K562 (cell line): Measurements from ENCODE around the gene WDCP. TPM values are rescaled to one million over a fixed set of nuclear protein-coding genes. Genes with fewer than 3 reads are reported as not detected.
"Not testable (repeated sequence)": the region's sequence is repeated elsewhere in the genome, so short reads cannot be mapped to it uniquely, and the experiment has no call there.

Source experiments
- ATAC-seq: fragments of 200-7000 bp; cut with Tn5 transposase; 3 replicates; pipeline ENCODE4 v1.9.1; 2020; ENCODE audit warnings: moderate library complexity
- BruUV-seq: library from RNA; stranded (reverse); fragments of 400-500 nt; replicated peaks from 2 replicates; lab custom pipeline; 2021; lab: Mats Ljungman, UMichigan
- CTCF ChIA-PET: fragments of 300-600 bp; formaldehyde crosslinking; extraction: SDS; loops from one replicate; lab custom pipeline; 2021; ENCODE audit warnings: low intra/inter-chr PET ratio; lab: Yijun Ruan, JAX
- POLR2A ChIA-PET: fragments of 300-600, 350-650 bp; sonication (Branson Sonifier 250); formaldehyde crosslinking; extraction: SDS; loops from one replicate; lab custom pipeline; 2021; ENCODE audit warnings: antibody characterized with exemption, inconsistent platforms; lab: Yijun Ruan, JAX
- DNase-seq, 4 experiments: peaks; one replicate each; pipeline versions ENCODE4 v3.0.0 to v3.0.0-alpha.2; 2011 to 2018; ENCODE audit warnings: low spot score in 3 of 4, mixed read lengths in 3 of 4; ENCODE audit errors: extremely low read depth in 1 of 4
- FAIRE-seq: peaks from 2 replicates; lab custom pipeline; 2011; peaks lifted over from hg19 to GRCh38; lab: Jason Lieb, UNC
- H2AFZ ChIP-seq: 2 replicates; pipeline ENCODE4 v1.6.0; 2011; ENCODE audit warnings: low read depth, low read length, control low read depth, inconsistent platforms
- H3K27ac ChIP-seq: fragments of 200-600 bp; 3 replicates; pipeline ENCODE4 v1.8.0; 2011; ENCODE audit warnings: low read depth, mild to moderate bottlenecking, control low read depth, inconsistent platforms, low read length, moderate library complexity, mixed read lengths; ENCODE audit errors: extremely low read depth
- H3K27me3 ChIP-seq, 2 experiments: fragments of 300-600 bp in 1 of 2; 2 replicates in 1 of 2; 3 replicates in 1 of 2; pipeline versions ENCODE4 v1.6.0 to v1.8.0; 2011; ENCODE audit warnings: inconsistent platforms in 2 of 2, low read length in 2 of 2, mild to moderate bottlenecking in 1 of 2, mixed read lengths in 1 of 2, moderate library complexity in 1 of 2; ENCODE audit not compliant: control insufficient read depth in 2 of 2, insufficient read depth in 2 of 2
- H3K36me3 ChIP-seq: fragments of 300-600 bp; 3 replicates; pipeline ENCODE4 v1.8.0; 2011; ENCODE audit warnings: mild to moderate bottlenecking, low read length, inconsistent platforms; ENCODE audit not compliant: control insufficient read depth, insufficient read depth
- H3K4me1 ChIP-seq, 2 experiments: fragments of 200-600 bp in 1 of 2; replicated peaks in 1 of 2; 2 replicates in 1 of 2; 3 replicates in 1 of 2; pipeline versions ENCODE4 v1.5.1 to v1.8.0; 2011; ENCODE audit warnings: inconsistent platforms in 2 of 2, low read length in 2 of 2, mild to moderate bottlenecking in 1 of 2, mixed read lengths in 1 of 2, moderate library complexity in 1 of 2; ENCODE audit not compliant: control insufficient read depth in 2 of 2, insufficient read depth in 2 of 2
- H3K4me2 ChIP-seq: 2 replicates; pipeline ENCODE4 v1.6.1; 2011; ENCODE audit warnings: low read length, control low read depth, inconsistent platforms, mixed read lengths; ENCODE audit not compliant: insufficient read depth
- H3K4me3 ChIP-seq: fragments of 200-600 bp; sonication (generic), shearing (Covaris generic); 2 replicates; pipeline ENCODE4 v1.5.1; 2016; ENCODE audit warnings: control low read depth, inconsistent platforms
- H3K79me2 ChIP-seq: fragments of 200-600 bp; 3 replicates; pipeline ENCODE4 v1.8.0; 2011; ENCODE audit warnings: low read length, inconsistent platforms; ENCODE audit not compliant: control insufficient read depth, insufficient read depth
- H3K9ac ChIP-seq, 2 experiments: 2 replicates each; pipeline versions ENCODE4 v1.6.0 to v1.6.1; 2011; ENCODE audit warnings: low read depth in 2 of 2, low read length in 2 of 2, control low read depth in 1 of 2, inconsistent platforms in 1 of 2, mild to moderate bottlenecking in 1 of 2, mixed read lengths in 1 of 2; ENCODE audit not compliant: insufficient read depth in 1 of 2
- H3K9me1 ChIP-seq: one replicate; pipeline ENCODE4 v1.6.0; 2011; ENCODE audit warnings: inconsistent platforms, mild to moderate bottlenecking, low read length, moderate library complexity; ENCODE audit not compliant: control insufficient read depth, insufficient read depth
- H3K9me3 ChIP-seq: replicated peaks from 2 replicates; pipeline ENCODE4 v1.5.1; 2011; ENCODE audit warnings: low read depth, low read length, inconsistent platforms; ENCODE audit not compliant: control insufficient read depth, insufficient read depth
- H4K20me1 ChIP-seq: replicated peaks from 2 replicates; pipeline ENCODE4 v1.6.1; 2011; ENCODE audit warnings: low read length, inconsistent platforms, mixed read lengths; ENCODE audit not compliant: control insufficient read depth, insufficient read depth
- BCOR ChIP-seq: fragments of 450-650 bp; IDR thresholded peaks from 2 replicates; pipeline ENCODE4 v1.6.1; 2016
- ZNF146 ChIP-seq: IDR thresholded peaks from one replicate; pipeline ENCODE4 v1.6.1; 2018; ENCODE audit warnings: missing compliant biosample characterization; ENCODE audit not compliant: unreplicated experiment
- WGBS: fragments of 100-300 bp; shearing (Covaris generic); methylation state at CpG from one replicate; pipeline ENCODE4 v1.1.6; 2016; ENCODE audit warnings: low coverage, mixed read lengths; ENCODE audit not compliant: insufficient coverage; ENCODE audit errors: missing lambda C conversion rate; 5-methylcytosine and 5-hydroxymethylcytosine counted together
- in situ Hi-C: fragments of 300-500 bp; cut with MboI; formaldehyde crosslinking; loops from 4 replicates; pipeline ENCODE4 v1.15.0; 2018; ENCODE audit warnings: inconsistent platforms, mixed read lengths
- intact Hi-C: fragments of 100-400 bp; cut with micrococcal nuclease; formaldehyde crosslinking; loops from 2 replicates; pipeline ENCODE4 v1.14.2; 2022
- polyA plus RNA-seq, 8 experiments: library from polyadenylated mRNA; depleted of rRNA in 4 of 8; stranded (reverse) in 5 of 8; unstranded in 3 of 8; fragments of >200 nt; fragmentation: Nextera tagmentation in 2 of 8; fragmentation: Illumina TruSeq in 1 of 8; extraction: Ambion mirVana in 2 of 8; extraction: Trizol in 1 of 8; gene quantifications; 2 replicates each; pipeline versions ENCODE4 v1.2.1 to v1.2.3, GENCODE V29; 2011 to 2014; ENCODE audit warnings: inconsistent platforms in 1 of 8, missing spikeins in 1 of 8
- total RNA-seq, 7 experiments: library from RNA; depleted of rRNA in 6 of 7; stranded (reverse); fragments of >200 nt in 6 of 7; fragmentation: Illumina TruSeq in 2 of 7; extraction: Trizol in 2 of 7; gene quantifications; 2 replicates each; pipeline versions ENCODE4 v1.2.1 to v1.2.3, GENCODE V29; 2011 to 2021; ENCODE audit warnings: low replicate concordance in 1 of 7

Gene WDCP
- total and polyA plus RNA-seq, 9 of the 15 experiments (the other 6 are each of a cell fraction or from before 2014, with no cell fraction given), result 10.1 to 41.4 (median 21.8) TPM

GRCh38 chr2:24095171-24095677, 48.0 kb upstream of the WDCP start:
- H3K4me1 ChIP-seq, FAIRE-seq, ATAC-seq, H3K4me2 ChIP-seq, H3K9me1 ChIP-seq, POLR2A ChIA-PET, H3K79me2 ChIP-seq, H3K4me3 ChIP-seq, intact Hi-C loops, H3K9me3 ChIP-seq, H2AFZ ChIP-seq, in situ Hi-C loops, BruUV-seq, H3K27me3 ChIP-seq, DNase-seq, H3K9ac ChIP-seq, H3K36me3 ChIP-seq, H3K27ac ChIP-seq, H4K20me1 ChIP-seq: not testable (repeated sequence)
- WGBS, result 42% methylated on average over 17 of the region's 17 CpGs
- CTCF ChIA-PET, result interaction anchor here (0.7 kb wide), 1 partner anchor 12 kb away, joined by 3 read pairs; no protein-coding TSS in a partner anchor

GRCh38 chr2:24093270-24093669, 46.1 kb upstream of the WDCP start:
- CTCF ChIA-PET, H3K27ac ChIP-seq, H4K20me1 ChIP-seq, in situ Hi-C loops, intact Hi-C loops, H2AFZ ChIP-seq, H3K4me3 ChIP-seq, H3K79me2 ChIP-seq, BruUV-seq, H3K27me3 ChIP-seq, H3K9ac ChIP-seq, DNase-seq, H3K9me1 ChIP-seq, FAIRE-seq, POLR2A ChIA-PET, H3K4me1 ChIP-seq, H3K9me3 ChIP-seq, ATAC-seq, H3K36me3 ChIP-seq, H3K4me2 ChIP-seq: not testable (repeated sequence)
- TF ChIP-seq BCOR (0 out of 2 replicates have a peak, but pooled peaks have one; percentile 27), ZNF146 (CRISPR knock-in tag) (peak; percentile 83)
- 74% methylated on average over 5 of the region's 5 CpGs for WGBS
